ENCODE data around the gene LRRC55.

The LRRC55 gene

DNA sequence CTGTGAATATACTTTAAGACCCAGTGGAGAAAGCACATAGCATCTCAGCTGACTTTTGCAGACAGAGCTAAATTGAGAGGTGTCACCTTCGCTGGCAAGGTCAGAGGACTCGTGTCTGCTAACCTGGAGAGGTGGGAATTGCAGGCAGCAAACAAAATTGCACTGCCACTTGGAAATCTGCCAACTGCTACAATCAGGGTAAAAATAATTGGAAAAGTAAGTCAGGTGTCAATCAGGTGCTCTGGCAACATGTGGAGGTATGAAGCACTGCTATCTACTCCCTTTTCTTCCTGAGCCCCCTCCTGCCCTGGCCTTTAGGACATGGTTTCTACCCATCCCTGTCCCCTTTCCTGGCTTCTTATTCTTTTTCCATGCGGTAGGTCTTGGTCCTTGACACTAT is 24.1 kb upstream of the LRRC55 start:
- TF ChIP-seq, protein P1, sequence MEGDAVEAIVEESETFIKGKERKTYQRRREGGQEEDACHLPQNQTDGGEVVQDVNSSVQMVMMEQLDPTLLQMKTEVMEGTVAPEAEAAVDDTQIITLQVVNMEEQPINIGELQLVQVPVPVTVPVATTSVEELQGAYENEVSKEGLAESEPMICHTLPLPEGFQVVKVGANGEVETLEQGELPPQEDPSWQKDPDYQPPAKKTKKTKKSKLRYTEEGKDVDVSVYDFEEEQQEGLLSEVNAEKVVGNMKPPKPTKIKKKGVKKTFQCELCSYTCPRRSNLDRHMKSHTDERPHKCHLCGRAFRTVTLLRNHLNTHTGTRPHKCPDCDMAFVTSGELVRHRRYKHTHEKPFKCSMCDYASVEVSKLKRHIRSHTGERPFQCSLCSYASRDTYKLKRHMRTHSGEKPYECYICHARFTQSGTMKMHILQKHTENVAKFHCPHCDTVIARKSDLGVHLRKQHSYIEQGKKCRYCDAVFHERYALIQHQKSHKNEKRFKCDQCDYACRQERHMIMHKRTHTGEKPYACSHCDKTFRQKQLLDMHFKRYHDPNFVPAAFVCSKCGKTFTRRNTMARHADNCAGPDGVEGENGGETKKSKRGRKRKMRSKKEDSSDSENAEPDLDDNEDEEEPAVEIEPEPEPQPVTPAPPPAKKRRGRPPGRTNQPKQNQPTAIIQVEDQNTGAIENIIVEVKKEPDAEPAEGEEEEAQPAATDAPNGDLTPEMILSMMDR (IDR thresholded peaks at IDR 0.05; ENCODE audit: low read length) = no peak
- TF ChIP-seq EZH2phosphoT487 (IDR thresholded peaks at IDR 0.05; ENCODE audit: low read length) (no peak), EZH2 (optimal IDR thresholded peaks at IDR 0.05; ENCODE audit: low read depth, low read length) (no peak)
- no peaks in the 10 kb centered on the region for H3K79me2 ChIP-seq (ENCODE audit: low read length)

GRCh38 chr11:57158180-57158579 is 23.6 kb upstream of the LRRC55 start:
- no peaks in the 10 kb centered on the region for H3F3A ChIP-seq (ENCODE audit: insufficient read depth, low read length)
- no peaks in the 10 kb centered on the region for H4K20me1 ChIP-seq (ENCODE audit: insufficient read depth, low read length)
- DNase-seq = no peak
- H3K4me1 ChIP-seq (ENCODE audit: low read length) = no peaks in the 10 kb centered on the region
- no peaks in the 10 kb centered on the region for H3K36me3 ChIP-seq (replicated peaks; ENCODE audit: insufficient read depth, low read length)
- no peak overlapping the region for H2AFZ ChIP-seq (ENCODE audit: low read length)
- H3K4me2 ChIP-seq (ENCODE audit: low read depth, low read length) = no peak overlapping the region
- TF ChIP-seq EZH2 (optimal IDR thresholded peaks at IDR 0.05; ENCODE audit: low read depth, low read length) = no peak
- TF ChIP-seq EZH2phosphoT487 (IDR thresholded peaks at IDR 0.05; ENCODE audit: low read length) = no peak
- TF ChIP-seq, protein P1 (IDR thresholded peaks at IDR 0.05; ENCODE audit: low read length) = no peak
- no peak overlapping the region for H3K4me3 ChIP-seq (ENCODE audit: low read length)
- no peak overlapping the region for H3K27ac ChIP-seq (ENCODE audit: low read length)
- no peaks in the 10 kb centered on the region for H3K27me3 ChIP-seq (replicated peaks; ENCODE audit: insufficient read depth, low read length)
- H3K9me3 ChIP-seq (replicated peaks; ENCODE audit: insufficient read depth, low read length) = no peaks in the 10 kb centered on the region
- H3K9me2 ChIP-seq (replicated peaks; ENCODE audit: insufficient read depth, low read length) = no peaks in the 10 kb centered on the region
- H3K9ac ChIP-seq (ENCODE audit: low read length) = no peak overlapping the region
- no peaks in the 10 kb centered on the region for H3K79me2 ChIP-seq (ENCODE audit: low read length)

More for the DNA sequence above, 24.1 kb upstream of the LRRC55 start:
- H4K20me1 ChIP-seq (ENCODE audit: insufficient read depth, low read length) = no peaks in the 10 kb centered on the region
- no peak for DNase-seq
- H3K27me3 ChIP-seq (replicated peaks; ENCODE audit: insufficient read depth, low read length) = no peaks in the 10 kb centered on the region
- no peak overlapping the region for H3K4me2 ChIP-seq (ENCODE audit: low read depth, low read length)
- no peaks in the 10 kb centered on the region for H3K9me2 ChIP-seq (replicated peaks; ENCODE audit: insufficient read depth, low read length)
- no peak overlapping the region for H3K9ac ChIP-seq (ENCODE audit: low read length)
- H3K4me3 ChIP-seq (ENCODE audit: low read length) = no peak overlapping the region
- H3K4me1 ChIP-seq (ENCODE audit: low read length) = no peaks in the 10 kb centered on the region
- H3K36me3 ChIP-seq (replicated peaks; ENCODE audit: insufficient read depth, low read length) = no peaks in the 10 kb centered on the region
- H3K27ac ChIP-seq (ENCODE audit: low read length) = no peak overlapping the region
- H2AFZ ChIP-seq (ENCODE audit: low read length) = no peak overlapping the region
- no peaks in the 10 kb centered on the region for H3K9me3 ChIP-seq (replicated peaks; ENCODE audit: insufficient read depth, low read length)
- H3F3A ChIP-seq (ENCODE audit: insufficient read depth, low read length) = no peaks in the 10 kb centered on the region

DNA sequence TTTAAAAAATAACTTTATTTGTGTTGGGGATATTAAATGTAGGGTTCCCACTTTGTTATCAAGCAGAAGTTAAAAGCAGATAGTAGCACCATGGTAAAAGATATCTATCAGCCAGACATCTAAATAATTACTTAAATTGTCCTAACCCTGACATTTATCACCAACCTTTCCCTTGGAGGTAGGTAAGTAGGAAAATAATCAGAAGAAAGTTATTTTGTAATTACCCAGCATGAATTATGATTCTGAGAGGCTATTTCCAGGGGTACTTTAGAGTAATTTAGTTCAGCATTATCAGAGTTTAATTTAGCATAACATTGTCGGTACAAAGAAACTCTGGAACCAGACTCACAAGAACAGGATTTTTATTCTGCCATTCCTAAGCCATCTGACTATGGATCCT is 23.2 kb upstream of the LRRC55 start:
- no peak overlapping the region for H3K4me2 ChIP-seq (ENCODE audit: low read depth, low read length)
- H3K36me3 ChIP-seq (replicated peaks; ENCODE audit: insufficient read depth, low read length) = no peaks in the 10 kb centered on the region

More for the DNA sequence above, 23.2 kb upstream of the LRRC55 start:
- Histone ChIP-seq H3K9ac (ENCODE audit: low read length) (no peak overlapping the region), H3F3A (ENCODE audit: insufficient read depth, low read length) (no peaks in the 10 kb centered on the region), H4K20me1 (ENCODE audit: insufficient read depth, low read length) (no peaks in the 10 kb centered on the region), H3K9me2 (replicated peaks; ENCODE audit: insufficient read depth, low read length) (no peaks in the 10 kb centered on the region), H2AFZ (ENCODE audit: low read length) (no peak overlapping the region), H3K9me3 (replicated peaks; ENCODE audit: insufficient read depth, low read length) (no peaks in the 10 kb centered on the region), H3K27me3 (replicated peaks; ENCODE audit: insufficient read depth, low read length) (no peaks in the 10 kb centered on the region), H3K4me1 (ENCODE audit: low read length) (no peaks in the 10 kb centered on the region), H3K27ac (ENCODE audit: low read length) (no peak overlapping the region), H3K79me2 (ENCODE audit: low read length) (no peaks in the 10 kb centered on the region), H3K4me3 (ENCODE audit: low read length) (no peak overlapping the region)
- no peak for DNase-seq
- TF ChIP-seq EZH2 (optimal IDR thresholded peaks at IDR 0.05; ENCODE audit: low read depth, low read length) = no peak
- no peak for TF ChIP-seq EZH2phosphoT487 (IDR thresholded peaks at IDR 0.05; ENCODE audit: low read length)
- TF ChIP-seq, protein P1 (IDR thresholded peaks at IDR 0.05; ENCODE audit: low read length) = no peak

Measured in MM.1S (cell line).